ENCODE measurements around the gene TECTB.

The TECTB gene

DNA sequence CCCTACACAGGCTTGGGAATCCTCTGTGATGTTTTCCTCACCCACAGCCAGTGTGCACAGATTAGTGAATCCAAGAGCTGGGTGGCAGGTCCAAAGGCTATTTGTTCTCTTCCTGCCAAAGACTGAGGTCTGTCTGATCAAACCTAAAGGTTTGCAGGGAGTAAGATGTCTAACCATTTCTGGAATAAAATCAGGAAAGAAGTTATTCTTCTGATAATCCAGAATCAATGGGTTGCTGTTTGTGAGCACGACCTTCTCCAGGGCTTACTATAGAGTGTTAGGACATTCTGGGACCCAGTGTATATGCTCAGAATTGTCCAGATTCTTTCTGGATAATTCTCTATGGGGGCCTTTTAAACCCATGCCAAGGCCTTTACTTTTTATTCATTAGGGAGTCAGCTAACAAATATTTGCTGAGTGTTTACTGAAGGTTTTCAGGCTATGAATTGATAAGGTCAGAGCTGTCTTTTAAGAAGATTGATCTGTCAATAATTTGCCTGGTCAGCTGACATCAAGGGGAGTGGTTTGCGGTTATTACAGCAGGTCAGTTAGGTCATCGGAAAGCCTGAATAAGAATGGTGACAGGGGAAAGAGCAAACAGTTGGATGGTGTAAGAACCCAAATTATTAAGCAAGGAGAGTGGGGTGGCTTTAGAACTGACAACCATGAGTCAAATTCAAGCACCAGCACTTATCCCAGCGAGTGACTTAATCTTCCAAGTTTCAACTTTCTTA lies 7.5 kb upstream of the TECTB start:
- DNase-seq = no peak

- DNase-seq = no peak
Observed at GRCh38 chr10:112278871-112279270, 4.3 kb upstream of the TECTB start.

- no peak for DNase-seq
Observed at GRCh38 chr10:112279433-112279832, 3.8 kb upstream of the TECTB start.

- DNase-seq = no peak
Observed at GRCh38 chr10:112280205-112280921, 2.8 kb upstream of the TECTB start.

- DNase-seq = no peak
Observed at GRCh38 chr10:112282086-112282485, 1.1 kb upstream of the TECTB start.

DNA sequence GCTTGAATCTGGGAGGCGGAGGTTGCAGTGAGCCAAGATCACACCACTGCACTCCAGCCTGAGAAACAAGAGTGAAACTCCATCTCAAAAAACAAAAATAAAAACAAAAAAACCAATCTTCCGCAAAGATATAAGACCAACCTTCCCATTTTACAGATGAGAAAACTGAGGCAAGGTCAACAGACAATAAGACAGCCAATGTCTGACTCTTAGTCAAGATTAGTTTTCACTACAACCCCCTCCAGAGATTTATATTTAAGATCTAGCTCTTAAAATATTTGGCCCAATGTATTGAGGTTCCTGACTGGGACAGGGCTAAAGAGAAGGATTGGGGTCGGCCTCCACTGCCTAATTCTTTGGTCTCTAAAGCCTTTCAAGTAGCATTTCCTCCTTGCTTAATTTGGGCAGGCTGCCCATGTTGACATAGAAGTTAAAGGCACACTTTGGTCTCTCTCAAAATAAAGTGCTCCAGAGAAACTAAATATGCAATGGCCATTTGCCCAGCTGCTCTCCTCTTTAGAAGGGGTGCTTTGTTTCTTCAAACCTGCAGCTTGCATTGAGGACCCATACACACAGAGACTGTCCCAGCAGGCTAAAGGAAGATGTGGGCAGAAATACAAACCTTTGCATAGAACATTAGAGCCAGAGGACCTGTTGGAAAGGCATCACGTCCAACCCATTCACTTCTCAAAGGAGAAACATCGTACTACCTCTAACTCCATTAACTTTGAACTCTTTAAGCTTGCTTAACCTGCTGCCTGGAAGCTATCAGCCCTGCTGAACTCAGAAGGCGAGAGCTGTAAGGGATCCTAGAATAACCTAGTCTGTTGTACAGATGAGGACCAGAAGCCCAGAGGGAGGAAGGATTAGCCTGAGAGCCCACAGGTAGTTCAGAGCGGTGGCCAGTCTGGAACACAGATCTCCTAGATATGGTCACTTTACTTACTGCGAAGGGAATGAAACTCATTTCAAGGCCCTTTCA lies 3.9 kb downstream of the TECTB start:
- DNase-seq = no peak

GRCh38 chr10:112287844-112288243 lies 4.6 kb downstream of the TECTB start:
- DNase-seq = no peak

GRCh38 chr10:112288486-112288885 lies 5.3 kb downstream of the TECTB start:
- no peak for DNase-seq

DNA sequence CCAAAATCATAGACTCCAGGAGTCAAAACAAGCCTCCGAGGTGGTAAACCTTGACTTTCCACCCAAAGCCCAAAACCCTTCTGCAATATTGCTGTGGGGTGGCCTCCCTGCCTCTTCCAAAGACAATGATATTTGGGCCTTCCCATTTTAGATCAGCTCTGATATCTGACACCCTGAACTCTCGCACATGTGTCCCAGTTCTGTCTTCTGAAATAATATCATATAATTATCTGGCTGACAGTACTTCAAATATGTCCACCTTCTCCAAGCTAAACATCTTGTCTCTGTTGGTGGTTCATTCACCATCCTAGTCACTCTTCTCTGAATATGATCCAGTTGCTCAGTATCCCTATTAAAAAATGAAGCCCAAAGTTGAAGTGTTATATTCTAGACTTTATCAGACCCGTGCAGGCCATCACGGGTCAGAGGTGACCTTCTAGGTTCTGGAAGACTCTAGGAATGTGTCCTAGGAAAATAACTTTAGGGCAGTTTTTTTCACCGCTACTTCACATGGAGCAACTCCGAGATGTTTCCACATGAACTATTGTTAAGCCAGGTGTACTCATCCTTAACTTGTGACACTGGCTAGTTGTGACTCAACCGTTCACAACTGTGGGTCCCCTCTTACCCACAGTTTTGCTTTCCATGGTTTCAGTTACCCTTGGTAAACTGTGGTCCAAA lies 6.3 kb downstream of the TECTB start:
- no peak for DNase-seq

- no peak for DNase-seq
Observed at GRCh38 chr10:112290054-112290373, 6.8 kb downstream of the TECTB start.

- DNase-seq = no peak
Observed at GRCh38 chr10:112294169-112294568, 11.0 kb downstream of the TECTB start.

DNA sequence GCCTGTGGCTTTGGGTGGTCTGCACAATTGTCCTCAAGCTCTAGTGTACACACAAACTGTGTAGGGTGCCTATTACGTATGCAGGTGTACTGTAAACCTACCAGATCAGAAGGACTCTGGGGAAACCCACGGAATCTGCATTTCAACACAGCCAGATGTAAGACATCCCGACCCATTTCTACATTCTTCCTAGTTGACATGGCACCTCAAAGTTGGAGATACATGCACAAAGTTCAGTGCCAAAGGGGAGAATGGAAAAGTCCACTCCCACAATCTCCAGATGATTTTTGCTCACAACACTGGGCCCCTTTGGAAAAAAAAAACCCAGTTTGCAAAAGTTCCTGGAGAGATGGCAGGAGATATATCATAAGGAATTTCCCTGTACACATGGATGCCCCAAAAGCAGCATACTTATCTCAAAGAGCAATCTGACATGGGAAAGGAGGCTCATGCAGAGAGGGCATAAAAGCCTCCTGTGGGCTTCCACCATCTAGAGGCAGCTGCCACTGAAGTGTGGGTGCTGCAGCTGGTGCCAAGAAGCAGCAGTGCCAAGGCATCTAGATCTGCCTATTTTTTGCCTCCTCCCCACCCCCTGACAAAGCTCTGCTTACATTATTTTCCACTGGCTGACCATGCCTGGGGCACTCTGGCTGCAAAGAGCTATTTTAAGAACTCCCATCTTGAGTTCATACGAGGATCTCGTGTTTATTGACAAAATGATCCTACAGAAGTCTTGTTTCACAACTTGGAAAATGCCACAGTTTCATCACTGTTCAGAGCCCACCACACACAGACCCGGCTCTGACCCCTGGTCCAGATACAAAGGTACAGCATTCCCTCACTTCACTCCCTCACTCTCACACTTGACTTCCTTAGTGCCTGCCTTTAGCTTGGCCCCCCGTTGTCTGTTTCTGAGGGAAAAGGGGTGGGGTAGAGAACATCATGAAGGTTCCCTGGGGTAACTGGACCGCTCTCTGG lies 12.9 kb downstream of the TECTB start:
- DNase-seq = no peak

DNA sequence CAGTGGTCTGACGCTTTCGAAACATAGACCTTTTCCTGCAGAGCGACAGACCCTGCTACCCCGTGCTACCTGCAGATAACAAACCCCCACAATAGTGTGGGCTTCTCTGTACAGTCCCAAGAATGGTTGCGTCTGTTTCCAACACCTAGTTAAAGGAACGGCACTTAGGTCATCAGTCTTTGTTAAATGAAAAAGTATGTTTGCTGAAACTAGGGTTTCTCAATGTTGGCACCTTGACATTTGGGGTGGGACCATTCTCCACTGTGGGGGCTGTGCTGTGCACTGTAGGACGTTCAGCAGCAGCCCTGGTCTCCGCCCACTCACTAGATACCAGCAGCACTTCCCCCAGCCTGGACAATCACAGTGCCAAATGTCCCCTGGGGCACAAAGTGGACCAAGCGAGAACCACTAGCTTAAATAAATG lies 13.7 kb downstream of the TECTB start:
- DNase-seq = no peak

- DNase-seq = no peak
Observed at GRCh38 chr10:112298581-112298980, 15.4 kb downstream of the TECTB start.

DNA sequence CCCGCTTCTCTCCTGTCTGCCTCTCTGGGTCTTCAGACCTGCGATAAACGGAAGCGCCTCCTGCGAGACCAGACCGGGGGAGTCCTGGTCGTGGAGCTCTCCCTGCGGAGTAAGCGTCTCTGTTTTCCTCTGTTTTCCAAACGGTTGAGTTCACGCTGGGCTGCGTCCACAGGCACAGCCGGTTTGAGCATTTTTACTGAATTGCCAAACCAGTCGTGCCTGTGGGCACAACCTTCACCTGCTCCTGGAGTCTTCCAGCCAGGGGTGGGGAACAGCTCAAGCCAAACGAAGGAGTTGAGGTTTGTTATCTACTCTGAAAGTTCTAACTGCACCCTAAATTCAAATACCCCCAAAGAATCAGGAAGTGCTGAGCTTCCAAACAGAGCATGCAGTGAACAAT lies 16.3 kb downstream of the TECTB start:
- no peak for DNase-seq

GRCh38 chr10:112302335-112302734 lies 19.1 kb downstream of the TECTB start:
- DNase-seq = no peak

- DNase-seq = no peak
Observed at GRCh38 chr10:112303528-112303927, 20.3 kb downstream of the TECTB start.

- no peak for DNase-seq
Observed at GRCh38 chr10:112304267-112304859, 21.2 kb downstream of the TECTB start.

GRCh38 chr10:112307358-112308124 lies 24.3 kb downstream of the TECTB start:
- DNase-seq = peak; percentile 47

DNA sequence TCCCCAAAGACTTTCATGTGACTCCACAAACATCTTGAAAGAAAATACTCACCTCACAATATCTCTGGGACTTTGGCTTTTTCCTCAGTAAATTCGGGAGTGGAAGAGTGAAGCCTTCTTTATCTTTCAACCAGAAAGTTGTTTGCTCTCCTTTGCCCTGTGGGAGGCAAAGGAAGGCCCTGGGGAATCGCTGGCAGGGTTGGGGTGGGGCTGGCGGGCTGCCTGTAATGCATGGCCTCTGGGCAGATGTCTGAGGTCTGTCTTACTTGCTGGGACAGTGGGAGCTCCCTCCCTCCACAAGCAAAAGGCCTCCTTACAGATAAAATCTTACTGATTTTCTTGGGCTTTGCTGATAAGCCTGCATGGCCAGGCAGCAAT lies 24.9 kb downstream of the TECTB start:
- no peak for DNase-seq
